22Rv1 (cell line): ENCODE results near the gene LPAR1.

Experiments
- H3K27ac ChIP-seq: fragments of 450-650 bp; 2 replicates; pipeline ENCODE4 v1.5.1; 2017
- CTCF ChIP-seq: fragments of 450-650 bp; IDR thresholded peaks from 2 replicates; pipeline ENCODE4 v1.5.1; 2017; ENCODE audit warnings: mild to moderate bottlenecking
- ZFX ChIP-seq: fragments of 450-650 bp; IDR thresholded peaks from 2 replicates; pipeline ENCODE4 v1.6.1; 2017; ENCODE audit warnings: antibody characterized with exemption, borderline replicate concordance

The LPAR1 gene

DNA sequence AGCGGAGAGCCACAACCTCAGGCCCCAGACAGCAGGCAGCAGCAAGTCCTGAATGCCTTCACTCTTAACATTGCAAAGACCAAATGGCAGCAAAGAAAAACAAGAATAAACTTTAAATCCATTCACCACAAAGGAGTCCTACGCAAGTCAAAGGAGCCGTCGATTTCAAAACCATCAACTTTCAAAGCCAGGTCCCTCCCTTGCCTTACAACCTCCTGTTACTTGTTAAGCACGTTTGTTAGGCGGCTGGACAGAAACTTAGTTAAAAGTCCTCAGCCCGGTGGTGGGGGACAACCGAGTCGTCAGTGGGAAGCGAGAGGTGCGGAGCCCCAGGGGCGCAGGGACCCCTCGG, 938 bp downstream of the LPAR1 start:
- H3K27ac ChIP-seq = no peak overlapping the region
- TF ChIP-seq CTCF (no peak), ZFX (no peak)

DNA sequence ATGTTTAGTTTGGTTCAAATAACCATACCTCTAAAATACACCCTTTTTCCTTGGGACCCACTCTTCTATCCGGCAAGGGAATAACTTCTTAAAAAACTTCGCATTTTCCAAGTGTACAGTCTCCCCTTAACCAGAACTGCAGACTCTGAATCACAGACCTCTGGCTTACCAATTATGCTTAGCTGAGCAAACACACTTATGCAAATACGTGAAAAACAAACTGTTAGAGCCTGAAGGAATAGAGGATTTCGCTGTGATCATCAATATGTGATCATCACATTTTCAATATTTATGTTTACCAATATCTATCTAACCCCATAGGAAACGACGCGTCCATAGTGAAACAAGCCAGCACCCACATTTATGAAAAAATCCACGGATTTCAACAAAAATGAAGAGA, 1.3 kb downstream of the LPAR1 start:
- no peak overlapping the region for H3K27ac ChIP-seq
- no peak for TF ChIP-seq ZFX
- no peak for TF ChIP-seq CTCF

DNA sequence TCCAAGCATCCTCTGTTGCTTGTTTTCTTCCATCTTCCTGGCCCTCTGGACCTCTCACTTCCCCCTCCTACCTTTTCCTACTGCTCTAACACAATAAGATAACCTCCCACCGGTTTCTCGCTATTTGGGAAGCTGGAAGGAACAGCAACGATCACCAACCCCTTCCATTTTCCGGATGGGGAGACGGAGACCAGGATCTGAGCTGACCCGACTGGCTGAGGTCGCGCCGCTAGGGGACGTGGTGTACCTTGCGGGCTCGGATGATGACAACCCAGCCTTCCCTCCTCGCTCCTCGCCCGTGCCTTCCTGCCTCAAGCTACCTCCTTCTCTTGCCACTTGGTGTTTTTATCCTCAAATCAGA, 1.9 kb downstream of the LPAR1 start:
- H3K27ac ChIP-seq = no peak overlapping the region
- peak; percentile 48 for TF ChIP-seq CTCF
- no peak for TF ChIP-seq ZFX

DNA sequence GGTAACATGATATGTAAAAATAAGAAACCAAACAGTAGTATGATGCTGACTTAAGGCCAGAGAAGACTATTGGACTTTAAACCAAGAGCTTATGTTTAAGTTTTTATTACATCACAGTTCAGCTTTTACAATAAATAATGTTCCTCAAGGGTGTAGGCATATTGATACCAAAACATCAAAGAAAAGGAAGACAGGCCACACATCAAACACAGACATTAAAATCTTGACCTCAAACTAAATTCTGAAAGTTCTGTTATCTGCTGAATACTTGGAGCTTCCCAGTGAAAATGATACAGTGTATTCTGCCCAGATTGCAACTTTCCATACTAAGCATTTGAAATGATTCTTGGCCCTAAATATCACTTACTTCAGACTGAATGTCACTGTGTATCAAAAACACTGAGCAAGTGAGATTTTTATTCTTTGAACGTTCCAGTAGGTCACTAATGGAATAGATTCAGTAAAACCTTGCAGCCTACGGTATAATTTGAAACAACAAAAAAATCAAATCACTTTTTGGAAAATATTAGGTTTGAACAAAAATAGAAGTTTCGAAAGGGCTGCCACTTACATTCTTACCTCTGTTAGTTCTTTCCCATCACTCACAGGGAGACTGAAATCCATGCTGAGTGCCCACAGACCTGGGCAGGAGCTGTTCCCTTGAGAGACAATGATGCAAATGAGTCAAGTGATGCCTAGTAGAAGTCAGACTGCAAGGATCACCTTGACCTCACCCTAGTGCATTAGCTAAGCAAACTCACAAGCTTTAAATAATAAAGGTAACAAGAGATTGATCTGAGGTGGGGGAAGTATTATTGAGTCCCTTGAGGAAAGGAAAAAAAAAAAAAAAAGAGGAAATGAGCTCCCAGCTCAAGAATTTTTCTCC, 2.5 kb downstream of the LPAR1 start:
- no peak overlapping the region for H3K27ac ChIP-seq
- TF ChIP-seq ZFX (no peak), CTCF (no peak)

GRCh38 chr9:111034898-111035539, 3.3 kb downstream of the LPAR1 start:
- H3K27ac ChIP-seq = no peak overlapping the region

DNA sequence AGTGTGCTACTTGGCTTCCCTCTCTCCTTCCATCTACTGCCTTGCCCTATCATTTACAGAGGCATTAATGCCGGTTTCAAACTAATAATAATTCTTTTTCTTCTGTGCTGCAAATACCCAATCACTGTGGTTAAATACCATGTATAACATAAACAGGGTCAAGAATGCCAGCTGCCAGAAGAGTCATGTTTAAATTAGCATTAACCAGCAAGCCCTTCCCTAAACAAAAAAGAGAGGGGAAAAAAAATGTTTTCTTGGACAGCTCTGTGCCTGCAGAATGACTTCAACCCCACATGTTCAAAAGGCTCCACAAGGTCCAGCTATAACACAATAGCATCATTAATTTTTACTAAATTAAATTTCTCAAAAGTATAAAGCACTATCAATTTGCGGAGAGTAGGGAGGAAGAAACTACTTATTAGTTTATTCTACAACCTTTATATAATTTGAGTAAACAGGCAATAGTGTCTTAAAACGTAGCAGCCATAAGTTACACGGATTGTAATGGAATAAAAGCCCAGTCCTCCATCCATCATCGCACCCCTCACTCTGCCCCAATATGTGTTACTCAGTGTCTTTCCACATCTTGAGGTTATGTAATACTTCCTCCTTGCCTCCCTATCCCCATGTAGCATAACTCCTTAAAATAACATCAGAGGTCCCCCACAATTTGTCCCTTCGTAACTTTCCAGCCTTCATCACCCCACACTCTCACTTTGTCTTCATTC, 3.9 kb downstream of the LPAR1 start:
- TF ChIP-seq CTCF (no peak), ZFX (no peak)
- no peak overlapping the region for H3K27ac ChIP-seq

More at GRCh38 chr9:111034898-111035539, 3.3 kb downstream of the LPAR1 start:
- TF ChIP-seq CTCF (no peak), ZFX (no peak)
